ENCODE measurements around the gene ITGB8. TPM values are rescaled to one million over a fixed set of nuclear protein-coding genes. Genes with fewer than 3 reads are reported as not detected.

Gene ITGB8
- total RNA-seq, 1 experiment from 2014 or later: 2.4 TPM

GRCh38 chr7:20362574-20363253 is 32.0 kb downstream of the ITGB8 start:
- Histone ChIP-seq H3K36me3 (ENCODE audit: control insufficient read depth in 1 of 2, insufficient read depth in 2 of 2, low read length in 2 of 2) (no peaks in the 10 kb centered on the region), H2AFZ (ENCODE audit: low read depth, low read length, poor library complexity, severe bottlenecking) (no peak overlapping the region), H3K9me3 (ENCODE audit: control insufficient read depth in 1 of 2, insufficient read depth in 1 of 2, low read depth in 1 of 2, low read length in 2 of 2) (no peaks in the 10 kb centered on the region), H3K4me1 (ENCODE audit: control insufficient read depth in 1 of 2, insufficient read depth in 2 of 2, low read length in 2 of 2) (no peaks in the 10 kb centered on the region), H3K27me3 (ENCODE audit: insufficient read depth, low read length) (no peaks in the 10 kb centered on the region), H3K79me2 (ENCODE audit: insufficient read depth, low read length) (no peaks in the 10 kb centered on the region), H3K9ac (ENCODE audit: low read length) (no peak overlapping the region), H3K27ac (ENCODE audit: low read depth, low read length) (no peak overlapping the region), H4K20me1 (ENCODE audit: insufficient read depth) (no peaks in the 10 kb centered on the region), H3K4me3 (replicated peaks in 1 of 2; ENCODE audit: low read depth in 1 of 2, low read length in 2 of 2) (no peak overlapping the region), H3K4me2 (ENCODE audit: low read length) (no peak overlapping the region), H3K9me2 (ENCODE audit: insufficient read depth) (no peaks in the 10 kb centered on the region)
- CTCF ChIA-PET: no interaction called here
- POLR2A ChIA-PET: no interaction called here
- no TSS peak for BruUV-seq (replicated peaks)
- ATAC-seq (no peak), DNase-seq (ENCODE audit: low read depth, low spot score) (no peak)
- intact Hi-C loops (cut with micrococcal nuclease): no loop called here
- TF ChIP-seq MAX (IDR thresholded peaks at IDR 0.05) (no peak), CBX3 (IDR thresholded peaks at IDR 0.05; ENCODE audit: low read depth) (no peak), FOSL1 (IDR thresholded peaks at IDR 0.05; ENCODE audit: low read depth) (no peak), RAD21 (IDR thresholded peaks at IDR 0.05; ENCODE audit: low read depth) (no peak), ZNF274 (IDR thresholded peaks at IDR 0.05; ENCODE audit: low read depth, low read length) (no peak), SRF (IDR thresholded peaks at IDR 0.05; ENCODE audit: low read depth) (no peak), EZH2 (IDR thresholded peaks at IDR 0.05) (no peak), ZFX (IDR thresholded peaks at IDR 0.05) (no peak), SP1 (IDR thresholded peaks at IDR 0.05; ENCODE audit: low read depth) (no peak), POLR2A (IDR thresholded peaks at IDR 0.05; ENCODE audit: borderline replicate concordance, extremely low read depth, insufficient read depth, insufficient read length) (no peak)
- TF ChIP-seq, protein P1, sequence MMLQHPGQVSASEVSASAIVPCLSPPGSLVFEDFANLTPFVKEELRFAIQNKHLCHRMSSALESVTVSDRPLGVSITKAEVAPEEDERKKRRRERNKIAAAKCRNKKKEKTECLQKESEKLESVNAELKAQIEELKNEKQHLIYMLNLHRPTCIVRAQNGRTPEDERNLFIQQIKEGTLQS (IDR thresholded peaks at IDR 0.05): no peak
- RAD21 ChIA-PET (ENCODE audit: low non-redundant PET in 1 of 2, low total read pairs in 2 of 2, uncharacterized antibody in 2 of 2, unreplicated experiment in 2 of 2): no interaction called here

DNA sequence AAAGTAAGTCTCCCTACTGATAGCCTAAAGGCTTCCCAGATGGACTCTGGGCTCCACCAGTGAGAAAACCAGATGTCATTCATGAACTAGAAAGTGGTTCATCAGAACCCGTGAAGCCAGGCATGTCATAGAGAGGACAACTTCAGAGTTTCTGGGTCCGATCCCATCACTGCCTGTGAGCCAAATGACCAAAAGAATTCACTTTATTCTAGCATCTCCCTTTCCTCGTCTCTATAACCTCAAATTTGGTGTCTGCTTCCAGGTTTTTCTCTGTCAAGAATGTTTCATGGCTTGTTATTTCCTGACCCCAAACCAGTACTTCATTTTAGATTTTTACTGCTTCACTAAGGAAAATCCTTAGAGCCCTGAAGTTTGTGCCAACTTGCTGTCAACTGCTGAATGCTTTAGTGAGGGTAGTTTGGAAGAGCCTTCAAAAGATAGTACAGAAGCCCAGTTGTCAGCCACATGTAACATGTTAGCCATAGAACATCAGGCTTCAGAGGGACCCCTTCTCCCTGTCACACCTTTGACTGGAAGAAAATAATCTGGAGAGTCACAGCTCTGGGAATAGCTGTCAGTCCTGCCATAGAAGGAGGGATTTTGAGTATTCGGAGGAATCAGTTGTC is 34.0 kb downstream of the ITGB8 start:
- RAD21 ChIA-PET (ENCODE audit: low non-redundant PET in 1 of 2, low total read pairs in 2 of 2, uncharacterized antibody in 2 of 2, unreplicated experiment in 2 of 2): no interaction called here
- CTCF ChIA-PET: no interaction called here
- no peak for ATAC-seq
- no peaks in the 10 kb centered on the region for H3K36me3 ChIP-seq (ENCODE audit: control insufficient read depth in 1 of 2, insufficient read depth in 2 of 2, low read length in 2 of 2)
- no peaks in the 10 kb centered on the region for H3K4me1 ChIP-seq (ENCODE audit: control insufficient read depth in 1 of 2, insufficient read depth in 2 of 2, low read length in 2 of 2)
- intact Hi-C loops (cut with micrococcal nuclease): no loop called here
- no peak for DNase-seq (ENCODE audit: low read depth, low spot score)
- no TSS peak for BruUV-seq (replicated peaks)
- no peaks in the 10 kb centered on the region for H3K27me3 ChIP-seq (ENCODE audit: insufficient read depth, low read length)
- no peaks in the 10 kb centered on the region for H3K79me2 ChIP-seq (ENCODE audit: insufficient read depth, low read length)
- H4K20me1 ChIP-seq (ENCODE audit: insufficient read depth): no peaks in the 10 kb centered on the region
- POLR2A ChIA-PET: no interaction called here
- H3K27ac ChIP-seq (ENCODE audit: low read depth, low read length): no peak overlapping the region
- no peak overlapping the region for H3K9ac ChIP-seq (ENCODE audit: low read length)
- H3K9me3 ChIP-seq (ENCODE audit: control insufficient read depth in 1 of 2, insufficient read depth in 1 of 2, low read depth in 1 of 2, low read length in 2 of 2): no peaks in the 10 kb centered on the region
- H3K4me3 ChIP-seq (replicated peaks in 1 of 2; ENCODE audit: low read depth in 1 of 2, low read length in 2 of 2): no peak overlapping the region
- no peak overlapping the region for H3K4me2 ChIP-seq (ENCODE audit: low read length)
- H2AFZ ChIP-seq (ENCODE audit: low read depth, low read length, poor library complexity, severe bottlenecking): no peak overlapping the region
- no peaks in the 10 kb centered on the region for H3K9me2 ChIP-seq (ENCODE audit: insufficient read depth)
- TF ChIP-seq ELF1 (IDR thresholded peaks at IDR 0.05; ENCODE audit: borderline replicate concordance, low read depth) (no peak), SRF (IDR thresholded peaks at IDR 0.05; ENCODE audit: low read depth) (no peak), SP1 (IDR thresholded peaks at IDR 0.05; ENCODE audit: low read depth) (no peak), CTCF (IDR thresholded peaks at IDR 0.05 in 2 of 3, conservative IDR thresholded peaks at IDR 0.05 in 1 of 3; ENCODE audit: borderline replicate concordance in 1 of 3, insufficient read depth in 1 of 3, low read depth in 2 of 3, low read length in 2 of 3) (no peak), POLR2AphosphoS5 (IDR thresholded peaks at IDR 0.05; ENCODE audit: low read depth, low read length) (no peak)
- TF ChIP-seq, protein P2, sequence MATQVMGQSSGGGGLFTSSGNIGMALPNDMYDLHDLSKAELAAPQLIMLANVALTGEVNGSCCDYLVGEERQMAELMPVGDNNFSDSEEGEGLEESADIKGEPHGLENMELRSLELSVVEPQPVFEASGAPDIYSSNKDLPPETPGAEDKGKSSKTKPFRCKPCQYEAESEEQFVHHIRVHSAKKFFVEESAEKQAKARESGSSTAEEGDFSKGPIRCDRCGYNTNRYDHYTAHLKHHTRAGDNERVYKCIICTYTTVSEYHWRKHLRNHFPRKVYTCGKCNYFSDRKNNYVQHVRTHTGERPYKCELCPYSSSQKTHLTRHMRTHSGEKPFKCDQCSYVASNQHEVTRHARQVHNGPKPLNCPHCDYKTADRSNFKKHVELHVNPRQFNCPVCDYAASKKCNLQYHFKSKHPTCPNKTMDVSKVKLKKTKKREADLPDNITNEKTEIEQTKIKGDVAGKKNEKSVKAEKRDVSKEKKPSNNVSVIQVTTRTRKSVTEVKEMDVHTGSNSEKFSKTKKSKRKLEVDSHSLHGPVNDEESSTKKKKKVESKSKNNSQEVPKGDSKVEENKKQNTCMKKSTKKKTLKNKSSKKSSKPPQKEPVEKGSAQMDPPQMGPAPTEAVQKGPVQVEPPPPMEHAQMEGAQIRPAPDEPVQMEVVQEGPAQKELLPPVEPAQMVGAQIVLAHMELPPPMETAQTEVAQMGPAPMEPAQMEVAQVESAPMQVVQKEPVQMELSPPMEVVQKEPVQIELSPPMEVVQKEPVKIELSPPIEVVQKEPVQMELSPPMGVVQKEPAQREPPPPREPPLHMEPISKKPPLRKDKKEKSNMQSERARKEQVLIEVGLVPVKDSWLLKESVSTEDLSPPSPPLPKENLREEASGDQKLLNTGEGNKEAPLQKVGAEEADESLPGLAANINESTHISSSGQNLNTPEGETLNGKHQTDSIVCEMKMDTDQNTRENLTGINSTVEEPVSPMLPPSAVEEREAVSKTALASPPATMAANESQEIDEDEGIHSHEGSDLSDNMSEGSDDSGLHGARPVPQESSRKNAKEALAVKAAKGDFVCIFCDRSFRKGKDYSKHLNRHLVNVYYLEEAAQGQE (IDR thresholded peaks at IDR 0.05; ENCODE audit: low read depth): no peak
